ENCODE data around the gene KIFBP.

GRCh38 chr10:69048103-69048502 lies 59.5 kb downstream of the KIFBP start:
- TF ChIP-seq POLR2A (IDR thresholded peaks at IDR 0.05; ENCODE audit: low read depth, low read length), result no peak
- no peak for TF ChIP-seq POLR2AphosphoS5 (IDR thresholded peaks at IDR 0.05; ENCODE audit: low read depth, low read length)
- no peak for TF ChIP-seq TAF1 (IDR thresholded peaks at IDR 0.05; ENCODE audit: borderline replicate concordance, low read depth, low read length)

Measured in GM12892 (cell line).